Measurements from ENCODE around the gene AP4E1.
"Not testable (repeated sequence)": the region's sequence is repeated elsewhere in the genome, so short reads cannot be mapped to it uniquely, and the experiment has no call there.

The AP4E1 gene

DNA sequence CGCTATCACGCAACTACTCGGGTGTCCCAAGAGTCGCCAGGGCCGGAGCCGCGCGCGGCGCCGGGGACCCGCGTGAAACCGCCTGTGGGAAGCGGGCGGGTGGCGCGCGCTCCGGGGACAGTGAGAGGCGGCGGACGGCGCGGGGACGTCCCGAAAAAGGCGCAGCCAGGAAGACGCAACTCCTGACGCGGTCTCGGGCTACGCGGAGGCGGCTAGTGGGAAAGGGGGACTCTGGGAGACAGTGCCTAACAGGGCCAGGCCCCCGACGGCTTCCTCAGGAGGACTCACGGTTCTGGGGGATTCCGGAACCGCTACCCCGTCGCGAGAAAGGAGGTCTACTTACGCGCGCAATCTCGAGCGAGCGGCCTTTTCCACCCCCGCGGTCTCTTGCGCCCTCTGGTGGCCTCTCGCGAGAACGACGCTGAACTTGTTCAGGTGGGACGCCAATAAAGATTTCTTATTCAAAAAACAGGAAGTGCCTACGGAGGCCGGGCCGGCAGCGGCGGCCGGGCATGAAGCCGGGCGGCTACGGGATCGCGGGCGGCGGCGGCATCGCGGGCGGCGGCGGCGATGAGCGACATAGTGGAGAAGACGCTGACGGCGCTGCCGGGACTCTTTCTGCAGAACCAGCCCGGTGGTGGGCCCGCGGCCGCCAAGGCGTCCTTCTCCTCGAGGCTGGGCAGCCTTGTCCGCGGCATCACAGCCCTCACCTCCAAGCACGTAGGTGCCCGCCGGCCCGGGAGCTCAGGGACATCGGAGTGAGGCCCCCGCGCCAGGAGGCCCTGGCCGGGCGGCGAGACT, at the start of gene AP4E1:
AP4E1 (plus strand) TSS at position 475 of the 801 bp plus-strand sequence; CDS start at position 571, 96 bp downstream.
- peak; percentile 91 for DNase-seq

DNA sequence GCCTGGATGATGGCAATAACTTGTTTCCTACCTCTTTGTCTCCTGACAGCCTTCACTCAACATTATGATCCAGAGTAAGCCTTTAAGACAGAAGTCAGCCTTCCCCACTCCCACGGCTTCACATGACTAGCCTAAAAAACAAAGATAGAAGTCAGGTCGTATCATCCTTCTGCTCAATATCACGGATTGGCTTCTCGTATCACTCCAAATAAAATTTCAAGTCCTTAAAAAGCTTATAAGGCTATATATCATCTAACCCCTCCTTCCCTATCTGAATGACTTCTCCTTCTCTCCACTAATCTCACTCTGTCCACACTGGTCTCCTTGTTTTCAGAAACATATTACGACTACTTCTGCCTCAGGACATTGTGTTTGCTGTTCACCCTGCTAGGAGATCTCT, 47.7 kb upstream of the AP4E1 start:
- DNase-seq, result no peak

DNA sequence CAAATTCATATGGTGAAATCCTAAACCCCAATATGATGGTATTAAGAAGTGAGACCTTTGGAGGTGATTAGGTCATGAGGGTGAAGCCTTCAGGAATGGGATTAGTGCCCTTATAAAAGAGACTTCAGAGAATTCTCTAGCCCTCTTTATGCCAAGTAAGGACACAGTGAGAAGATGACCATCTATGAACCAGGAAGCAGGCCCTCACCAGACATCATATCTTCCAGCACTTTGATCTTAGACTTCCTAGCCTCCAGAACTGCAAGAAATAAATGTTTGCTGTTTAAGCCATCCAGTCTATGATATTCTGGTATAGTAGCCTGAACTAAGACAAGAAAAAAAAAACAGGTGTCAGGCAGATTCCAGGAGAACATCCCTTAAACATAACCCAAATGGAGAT, 45.9 kb upstream of the AP4E1 start:
- no peak for DNase-seq

DNA sequence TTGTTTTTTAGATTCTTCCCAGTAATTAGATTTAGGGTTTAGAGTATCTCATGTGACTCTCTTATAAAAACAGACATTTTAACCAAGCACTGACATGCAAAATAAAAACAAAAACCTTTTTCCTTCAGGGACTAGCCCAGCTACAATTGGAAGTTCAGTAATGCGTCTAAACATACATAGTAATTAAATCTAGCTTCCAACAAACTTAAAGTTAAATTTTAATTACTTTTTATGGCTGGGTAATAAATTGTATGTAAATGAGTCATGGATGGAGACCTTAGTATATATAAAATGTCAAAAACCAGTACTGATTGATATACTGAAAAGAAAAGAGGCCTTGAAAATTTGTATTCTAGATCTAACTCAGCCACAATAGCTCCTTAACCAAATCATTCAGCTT, 43.6 kb upstream of the AP4E1 start:
- no peak for DNase-seq

DNA sequence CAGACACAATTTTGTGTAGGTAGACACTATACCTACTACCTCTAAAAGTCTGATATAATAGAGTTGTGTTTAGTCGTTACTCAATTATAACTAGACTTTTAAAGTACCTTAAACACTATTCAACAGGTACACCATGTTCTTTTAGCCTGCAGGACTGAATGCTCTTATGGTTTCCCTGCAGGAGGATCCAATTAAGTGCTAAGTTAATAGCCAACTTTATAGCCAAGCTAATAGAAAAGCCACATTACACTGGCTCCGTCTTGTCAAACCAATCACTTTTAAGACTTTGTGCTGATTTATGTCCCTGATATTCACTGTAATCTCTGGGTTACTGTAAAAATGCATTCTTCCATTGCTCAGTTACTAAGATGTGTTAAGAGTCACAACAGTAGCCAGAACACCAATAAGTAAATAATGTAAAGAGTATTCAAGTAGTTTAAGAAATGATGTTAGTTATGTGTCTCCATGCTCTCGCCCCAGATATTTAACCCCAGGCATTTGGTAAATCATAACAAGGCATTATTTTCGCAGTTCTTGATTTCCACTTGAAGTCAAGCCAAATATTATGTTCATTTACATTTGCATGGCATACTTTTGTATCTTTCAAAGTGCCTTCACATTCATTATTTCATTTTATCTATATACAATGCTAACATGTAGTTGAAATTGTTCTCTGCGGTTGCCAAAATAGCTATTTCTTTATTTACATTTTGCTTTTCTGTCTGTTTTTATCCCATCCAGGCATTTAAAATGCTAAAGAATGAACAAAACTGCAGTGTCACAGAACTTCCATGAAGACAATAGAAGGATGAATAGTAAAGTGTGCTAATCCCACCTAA, 42.7 kb upstream of the AP4E1 start:
- no peak for DNase-seq

DNA sequence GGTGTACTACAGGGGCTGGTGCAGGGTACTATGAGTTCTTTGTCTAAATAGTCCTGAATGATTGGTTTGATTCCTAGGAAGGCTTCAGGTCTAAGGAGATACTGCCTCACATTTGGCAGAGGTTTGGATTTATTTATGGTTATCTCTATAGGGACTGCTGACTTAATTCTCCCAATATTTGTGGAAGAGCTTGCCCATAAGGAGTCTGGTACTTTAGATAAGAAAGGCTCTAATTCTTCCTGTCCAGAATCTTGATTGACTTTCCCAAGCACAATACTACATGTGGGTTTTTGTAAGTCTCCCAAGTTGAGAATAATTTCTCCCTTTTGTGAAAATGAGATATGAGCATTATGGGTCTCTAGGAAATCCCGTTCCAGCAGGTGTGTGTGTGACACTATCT, 36.7 kb upstream of the AP4E1 start:
- no peak for DNase-seq

DNA sequence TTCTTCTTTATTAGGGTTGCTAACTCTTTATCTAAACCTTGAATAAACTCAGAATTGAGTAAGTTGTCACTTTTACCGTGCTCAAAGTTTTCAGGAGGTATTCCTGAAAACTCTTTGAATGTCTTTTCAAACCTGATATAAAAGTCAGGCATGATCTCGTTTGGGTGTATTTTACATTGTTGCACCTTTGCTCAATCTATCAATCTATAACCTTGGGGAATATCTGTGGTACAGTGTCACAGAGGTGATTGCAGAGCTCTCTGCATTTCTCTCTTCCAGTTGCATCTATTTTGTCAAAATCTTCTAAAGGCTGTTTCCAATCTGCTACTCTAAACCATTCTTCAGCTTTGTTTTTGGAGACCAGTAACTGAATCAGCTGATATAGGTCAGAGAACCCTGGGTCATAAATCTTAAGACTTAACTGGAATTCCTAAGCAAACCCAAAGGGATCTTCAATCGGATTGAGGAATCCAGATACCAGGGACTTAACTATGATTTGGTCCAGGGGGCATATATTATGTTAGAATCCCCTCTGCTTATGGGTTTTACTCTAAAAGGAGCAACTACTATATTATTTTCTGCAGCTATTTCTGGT, 35.6 kb upstream of the AP4E1 start:
- DNase-seq, result no peak

DNA sequence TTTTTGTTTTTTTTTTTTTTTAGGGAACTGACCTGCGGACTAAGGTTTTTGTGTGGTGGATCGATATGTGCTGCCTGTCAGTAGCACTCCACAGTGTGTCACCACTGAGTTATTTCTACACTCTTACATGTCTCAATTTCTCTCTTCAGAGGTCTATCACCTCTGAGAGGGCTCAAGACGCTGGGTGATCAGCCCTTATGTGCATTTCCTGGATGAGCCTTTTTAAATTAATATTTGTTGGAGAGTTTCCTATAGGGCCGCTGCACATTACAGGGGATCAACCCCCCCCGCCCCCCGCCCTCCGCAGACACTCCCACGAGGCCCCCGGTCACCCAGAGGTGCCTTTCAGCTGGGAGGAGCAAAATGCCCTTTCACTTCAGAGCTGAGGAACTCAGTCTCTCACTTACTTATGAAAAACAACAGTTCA, 34.5 kb upstream of the AP4E1 start:
- DNase-seq, result no peak

DNA sequence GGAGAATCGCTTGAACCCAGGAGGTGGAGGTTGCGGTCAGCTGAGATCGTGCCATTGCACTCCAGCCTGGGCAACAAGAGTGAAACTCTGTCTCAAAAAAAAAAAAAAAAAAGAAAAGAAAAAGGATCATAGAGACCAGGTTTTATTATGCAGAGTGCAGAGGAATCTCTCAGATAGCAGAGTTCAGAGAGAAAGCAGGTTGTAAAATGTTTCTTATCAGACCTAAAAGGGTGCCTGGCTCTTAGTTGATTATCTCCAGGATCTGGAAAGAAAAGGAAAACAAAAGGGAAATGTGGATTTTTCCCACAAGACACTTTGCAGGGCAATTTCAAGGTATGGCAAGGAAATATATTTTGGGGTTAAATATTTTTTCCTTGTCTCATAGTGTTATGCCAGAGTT, 33.2 kb upstream of the AP4E1 start:
- DNase-seq, result not testable (repeated sequence)

DNA sequence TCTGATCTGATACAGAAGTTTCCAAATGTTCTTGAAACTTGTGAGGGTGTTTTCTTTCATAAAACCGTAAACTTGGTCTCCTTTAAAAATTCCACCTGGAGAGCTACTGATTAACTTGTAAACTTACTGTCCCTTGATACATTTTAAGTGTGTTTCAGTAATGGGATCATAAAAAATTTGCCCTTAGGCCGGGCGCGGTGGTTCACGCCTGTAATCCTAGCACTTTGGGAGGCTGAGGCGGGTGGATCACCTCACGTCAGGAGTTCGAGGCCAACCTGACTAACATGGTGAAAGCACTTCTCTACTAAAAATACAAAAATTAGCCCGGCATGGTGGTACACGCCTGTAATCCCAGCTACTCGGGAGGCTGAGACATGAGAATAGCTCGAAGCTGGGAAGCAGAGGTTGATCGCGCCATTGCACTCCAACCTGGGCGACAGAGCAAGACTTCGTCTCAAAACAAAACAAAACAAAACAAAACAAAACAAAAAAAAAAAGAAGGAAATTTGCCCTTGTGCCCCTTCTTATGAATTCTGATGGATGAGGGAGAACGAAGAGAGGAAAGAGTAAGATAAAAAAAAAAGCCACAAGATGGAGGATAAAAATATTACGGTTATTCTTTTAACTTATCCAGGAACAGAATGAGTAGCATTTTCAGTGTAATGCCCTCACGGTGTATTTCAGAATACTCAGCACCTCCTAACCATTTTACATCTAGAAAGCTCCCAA, 32.1 kb upstream of the AP4E1 start:
- no peak for DNase-seq

DNA sequence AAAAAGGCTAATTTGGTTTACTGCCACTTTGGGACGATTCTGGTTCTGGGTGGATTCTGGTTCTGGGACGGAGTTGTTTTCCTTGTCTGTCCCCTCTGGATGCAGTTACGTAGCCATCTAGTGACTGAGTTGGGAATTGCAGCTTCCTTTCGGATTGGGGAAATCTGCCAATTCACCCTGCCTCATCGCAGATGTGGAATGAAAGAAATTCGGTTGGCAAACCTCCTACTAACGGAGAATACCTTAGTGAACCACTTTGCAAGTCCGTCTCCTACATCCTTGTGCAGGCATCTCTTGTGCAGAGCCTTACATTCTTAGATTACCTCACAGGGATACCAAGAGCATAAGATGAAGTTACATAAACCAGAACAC, 31.5 kb upstream of the AP4E1 start:
- DNase-seq, result peak; percentile 50 to 51

DNA sequence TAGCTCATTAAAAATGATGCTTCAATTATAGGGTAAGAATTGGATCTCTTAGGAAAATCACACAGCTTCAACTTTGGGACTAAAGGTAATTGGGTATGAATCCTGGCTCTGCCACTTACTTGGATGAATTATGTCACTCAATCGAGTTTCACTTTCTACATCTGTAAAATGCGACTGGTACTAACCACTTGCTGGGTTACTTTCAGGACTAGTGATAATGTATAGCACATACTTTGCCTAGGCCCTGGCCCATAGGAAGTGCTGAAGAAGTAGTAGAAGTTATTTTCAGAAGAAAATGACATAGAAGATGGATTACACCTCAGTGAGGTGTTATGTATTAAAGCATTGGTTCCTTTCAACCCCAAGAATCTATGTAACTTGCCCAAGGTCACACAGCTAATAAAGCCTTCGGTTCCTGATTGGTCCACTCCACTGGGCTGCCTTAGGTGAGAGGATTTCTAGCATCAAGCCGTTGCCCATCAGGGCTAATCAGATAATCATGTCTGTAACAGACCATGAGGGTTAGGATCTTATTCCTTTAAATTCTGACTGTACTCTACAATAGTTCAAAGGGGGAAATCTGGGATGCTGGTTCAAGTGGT, 29.4 kb upstream of the AP4E1 start:
- no peak for DNase-seq

DNA sequence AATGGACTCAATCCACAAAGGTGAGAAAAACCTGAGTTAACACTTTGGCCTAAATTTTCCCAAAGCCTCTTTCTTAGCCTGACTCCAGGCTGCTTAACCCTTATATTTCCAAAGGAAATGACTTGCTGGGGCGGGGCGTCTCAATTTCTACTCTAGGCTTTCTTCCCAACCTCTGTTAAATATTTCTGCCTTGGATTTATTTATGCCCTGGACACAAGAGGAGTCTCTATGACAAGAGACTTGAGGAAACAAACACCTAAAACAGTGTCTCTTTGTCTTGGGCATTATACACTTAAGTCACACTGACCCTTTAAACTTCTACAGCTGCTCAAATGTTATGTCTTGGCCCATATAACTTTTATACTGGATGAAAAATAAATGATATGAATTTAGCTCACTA, 28.3 kb upstream of the AP4E1 start:
- no peak for DNase-seq

DNA sequence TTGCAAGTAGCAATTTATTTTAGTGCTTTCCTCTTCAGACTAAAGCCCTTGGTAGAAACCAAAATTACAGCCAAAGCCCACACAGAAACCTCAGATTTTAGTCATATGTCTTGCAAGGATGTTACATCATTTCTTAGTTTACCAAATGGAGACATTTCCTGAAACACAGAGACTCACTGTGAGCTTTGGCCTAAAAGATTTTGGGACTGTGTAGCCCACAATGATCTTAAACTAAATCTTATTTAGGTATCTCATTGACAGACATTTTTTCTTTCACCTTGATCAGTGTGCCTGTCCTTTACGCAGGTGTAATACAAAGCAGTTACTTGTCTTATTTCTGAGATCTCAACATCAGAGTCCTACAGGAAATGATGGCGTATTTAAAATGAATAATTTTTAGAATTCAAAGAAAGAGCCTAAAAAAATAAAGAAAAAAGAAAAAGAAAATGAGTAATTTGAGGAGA, 27.8 kb upstream of the AP4E1 start:
- no peak for DNase-seq

DNA sequence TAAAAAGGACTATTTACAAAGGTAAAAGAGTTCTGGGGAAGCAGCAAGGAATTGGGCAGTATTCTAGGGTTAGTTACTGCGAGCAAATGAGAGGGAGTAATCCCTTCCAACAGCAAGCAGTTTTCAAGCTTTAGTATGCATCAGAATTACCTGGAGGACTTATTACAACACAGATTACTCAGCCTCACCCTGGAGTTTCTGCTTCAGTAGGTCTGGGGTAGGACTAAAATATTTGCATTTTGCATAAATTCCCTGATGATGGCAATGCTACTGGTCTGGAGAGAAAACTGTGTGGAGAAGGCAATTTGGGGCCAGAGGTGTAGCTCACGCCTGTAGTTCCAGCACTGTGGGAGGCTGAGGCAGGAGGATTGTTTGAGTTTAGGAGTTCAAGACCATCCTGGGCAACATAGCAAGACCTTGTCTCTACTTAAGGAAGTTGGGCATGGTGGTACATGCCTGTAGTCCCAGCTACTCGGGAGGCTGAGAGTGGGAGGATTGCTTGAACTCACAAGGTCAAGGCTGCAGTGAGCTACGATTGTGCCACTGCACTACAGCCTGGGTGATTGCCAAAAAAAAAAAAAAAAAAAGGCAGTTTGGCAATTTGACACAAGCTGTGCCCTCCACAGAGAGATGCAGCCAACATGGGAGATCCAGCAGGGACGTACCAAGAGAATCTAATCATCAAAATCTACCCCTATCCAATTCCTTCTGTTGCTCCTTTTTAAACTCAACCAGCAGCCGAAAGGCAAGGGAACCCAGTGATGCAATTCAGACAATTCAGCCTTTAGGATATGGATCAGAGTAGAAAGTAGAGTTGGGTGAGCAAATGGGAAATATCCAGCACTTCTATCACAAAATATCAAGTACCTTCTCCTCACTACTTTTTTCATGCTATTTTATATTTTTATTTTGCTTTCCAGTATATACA, 27.1 kb upstream of the AP4E1 start:
- DNase-seq, result no peak

DNA sequence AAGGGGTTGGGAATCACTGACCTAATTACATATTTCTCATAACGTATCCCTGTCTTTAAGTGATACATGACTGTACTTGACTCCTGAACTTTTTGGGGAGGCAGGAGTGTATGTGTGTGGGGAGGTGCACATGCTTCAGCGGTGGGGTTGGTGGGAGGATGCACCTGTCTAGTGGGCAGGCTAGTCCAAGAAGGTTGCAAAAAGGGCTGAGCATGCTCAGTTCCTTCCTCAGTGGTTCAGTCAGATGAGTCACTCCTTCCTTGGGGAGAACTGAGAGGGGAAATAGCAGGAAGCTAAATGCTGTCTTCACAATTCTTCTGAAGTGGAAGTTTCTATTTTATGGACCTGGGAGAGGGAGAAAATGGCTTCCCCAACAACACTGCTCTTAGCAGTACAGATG, 24.6 kb upstream of the AP4E1 start:
- DNase-seq, result peak in 1 of 2 experiments; percentile 20

DNA sequence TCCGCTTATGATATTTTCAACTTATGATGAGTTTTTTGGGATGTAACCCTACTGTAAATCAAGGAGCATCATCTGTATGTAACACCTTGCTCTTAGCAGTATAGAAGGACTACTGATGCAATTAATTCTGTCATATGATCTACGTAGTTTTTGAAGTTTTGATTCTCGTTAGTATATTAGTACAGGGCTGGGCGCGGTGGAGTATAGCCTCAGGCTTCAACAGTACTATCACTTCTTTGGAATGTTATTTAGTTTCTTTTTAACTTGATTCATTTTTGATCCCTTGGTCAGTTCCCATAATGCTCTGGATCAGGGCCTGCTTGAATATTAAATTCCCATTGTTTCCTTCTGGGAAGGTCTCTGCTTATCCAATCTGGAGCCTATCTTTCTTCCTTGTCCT, 23.9 kb upstream of the AP4E1 start:
- DNase-seq, result no peak

DNA sequence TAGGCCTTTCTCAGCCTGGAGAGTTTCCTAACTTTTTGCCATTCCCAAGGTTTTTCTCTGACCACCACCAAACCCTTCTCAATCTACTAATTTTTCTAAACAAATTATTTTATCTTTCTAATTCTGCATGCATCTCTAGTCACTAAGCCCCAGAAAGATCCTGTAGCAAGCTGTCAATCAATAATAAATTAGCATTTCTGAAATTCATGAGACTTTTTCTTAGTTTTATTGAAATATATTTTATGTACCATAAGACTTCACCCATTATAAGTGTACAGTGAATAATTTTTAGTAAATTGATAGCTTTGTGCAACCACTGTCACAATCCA, 22.4 kb upstream of the AP4E1 start:
- DNase-seq, result no peak

DNA sequence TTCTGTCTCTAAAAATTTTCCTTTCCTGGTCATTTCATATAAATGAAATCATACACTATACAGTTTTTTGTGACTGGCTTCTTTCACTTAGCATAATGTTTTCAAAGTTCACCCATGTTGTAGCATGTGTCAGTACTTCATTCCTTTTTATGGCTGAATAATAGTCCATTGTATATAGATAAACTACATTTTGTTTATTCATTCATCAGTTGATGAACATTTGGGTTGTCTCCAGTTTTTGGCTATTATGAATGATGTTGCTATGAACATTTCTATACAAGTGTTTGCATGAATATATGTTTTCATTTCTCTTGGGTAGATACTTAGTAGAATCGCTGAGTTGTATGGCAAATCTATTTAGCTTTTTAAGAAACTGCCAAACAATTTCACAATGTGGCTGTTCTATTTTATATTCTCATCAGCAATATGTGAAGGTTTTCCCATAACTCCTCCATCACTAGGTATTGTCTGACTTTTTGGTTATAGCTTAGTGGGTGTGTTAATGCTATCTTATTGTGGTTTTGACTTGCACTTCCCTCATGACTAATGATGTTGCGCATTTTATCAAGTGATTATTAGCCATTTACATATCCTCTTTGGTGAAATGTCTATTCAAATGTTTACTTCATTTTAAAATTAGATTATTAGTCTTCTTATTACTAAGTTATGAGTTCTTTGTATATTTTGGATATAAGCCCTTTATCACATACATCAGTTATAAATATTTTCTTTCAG, 21.7 kb upstream of the AP4E1 start:
- no peak for DNase-seq

DNA sequence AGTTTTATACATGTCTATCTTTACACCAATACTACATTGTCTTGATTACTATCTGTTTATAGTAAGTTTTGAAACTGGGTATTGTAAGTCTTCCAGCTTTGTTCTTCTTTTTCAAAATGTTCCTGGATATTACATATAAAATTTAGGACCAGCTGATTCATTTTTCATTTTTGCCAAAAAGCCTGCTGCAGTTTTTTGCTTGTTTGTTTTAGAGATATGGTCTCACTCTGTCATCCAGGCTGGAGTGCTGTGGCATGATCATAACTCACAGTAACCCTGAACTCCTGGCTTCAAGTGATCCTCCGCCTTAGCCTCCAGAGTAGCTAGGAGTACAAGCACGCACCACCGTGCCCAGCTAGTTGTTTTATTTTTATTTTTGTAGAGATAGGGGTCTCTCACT, 20.4 kb upstream of the AP4E1 start:
- no peak for DNase-seq

DNA sequence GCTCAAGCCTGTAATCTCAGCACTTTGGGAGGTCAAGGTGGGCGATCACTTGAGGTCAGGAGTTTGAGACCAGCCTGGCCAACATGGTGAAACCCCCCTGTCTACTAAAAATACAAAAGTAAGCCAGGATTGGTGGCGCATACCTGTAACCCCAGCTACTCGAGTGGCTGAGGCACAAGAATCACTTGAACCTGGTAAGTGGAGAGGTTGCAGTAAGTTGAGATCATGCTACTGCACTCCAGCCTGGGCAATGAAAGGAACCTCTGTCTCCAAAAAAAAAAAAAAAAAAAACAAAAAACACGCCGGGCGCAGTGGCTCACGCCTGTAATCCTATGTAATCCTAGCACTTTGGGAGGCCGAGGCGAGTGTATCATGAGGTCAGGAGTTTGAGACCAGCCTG, 18.9 kb upstream of the AP4E1 start:
- DNase-seq, result no peak
